Neuronal stem cell (in vitro differentiated cells): ENCODE data around the gene KCNK15.

Experiments used
- DNase-seq: peaks from one replicate; pipeline ENCODE4 v3.0.0-alpha.2; 2013; ENCODE audit warnings: low spot score
- H2AFZ ChIP-seq: one replicate; pipeline ENCODE4 v1.6.1; 2013; ENCODE audit warnings: mild to moderate bottlenecking, low read length, inconsistent platforms
- H2AK5ac ChIP-seq: 2 replicates; pipeline ENCODE4 v1.6.1; 2013; ENCODE audit warnings: low read depth, mild to moderate bottlenecking, inconsistent platforms, low read length, moderate library complexity, mixed read lengths
- H2BK120ac ChIP-seq: 2 replicates; pipeline ENCODE4 v1.6.1; 2013; ENCODE audit warnings: low read depth, mild to moderate bottlenecking, inconsistent platforms, low read length, moderate library complexity, mixed read lengths
- H2BK12ac ChIP-seq: one replicate; pipeline ENCODE4 v1.6.1; 2013; ENCODE audit warnings: low read length, inconsistent platforms
- H2BK15ac ChIP-seq: 2 replicates; pipeline ENCODE4 v1.6.1; 2013; ENCODE audit warnings: mild to moderate bottlenecking, low read length, inconsistent platforms, mixed read lengths
- H2BK5ac ChIP-seq: one replicate; pipeline ENCODE4 v1.6.1; 2013; ENCODE audit warnings: inconsistent platforms, mild to moderate bottlenecking, low read length, moderate library complexity
- H3K14ac ChIP-seq: one replicate; pipeline ENCODE4 v1.6.1; 2013; ENCODE audit warnings: low read length, inconsistent platforms
- H3K18ac ChIP-seq: 2 replicates; pipeline ENCODE4 v1.6.1; 2013; ENCODE audit warnings: low read length, inconsistent platforms
- H3K23ac ChIP-seq: 2 replicates; pipeline ENCODE4 v1.6.1; 2013; ENCODE audit warnings: low read depth, mild to moderate bottlenecking, mixed read lengths, low read length, inconsistent platforms; ENCODE audit not compliant: poor library complexity
- H3K27ac ChIP-seq: replicated peaks from 3 replicates; pipeline ENCODE4 v1.5.1; 2013; ENCODE audit warnings: low read length, inconsistent platforms
- H3K27me3 ChIP-seq, 3 experiments: 2 replicates each; pipeline ENCODE4 v1.6.1; 2013; ENCODE audit warnings: low read length in 3 of 3, mild to moderate bottlenecking in 2 of 3, inconsistent platforms in 1 of 3, low read depth in 1 of 3, mixed read lengths in 1 of 3, moderate library complexity in 1 of 3; ENCODE audit not compliant: control insufficient read depth in 3 of 3, insufficient read depth in 3 of 3
- H3K36me3 ChIP-seq, 2 donors: replicated peaks in 1 of 2; 2 replicates each; pipeline ENCODE4 v1.6.1; 2013; ENCODE audit warnings: low read length in 2 of 2; ENCODE audit not compliant: control insufficient read depth in 2 of 2, insufficient read depth in 2 of 2
- H3K4ac ChIP-seq: 2 replicates; pipeline ENCODE4 v1.6.1; 2013; ENCODE audit warnings: inconsistent platforms, mild to moderate bottlenecking, low read length, moderate library complexity
- H3K4me1 ChIP-seq, 2 donors: 1 replicate in 1 of 2; 2 replicates in 1 of 2; pipeline ENCODE4 v1.6.1; 2013; ENCODE audit warnings: low read length in 2 of 2, low read depth in 1 of 2; ENCODE audit not compliant: control insufficient read depth in 2 of 2, insufficient read depth in 1 of 2
- H3K4me2 ChIP-seq: one replicate; pipeline ENCODE4 v1.6.1; 2013; ENCODE audit warnings: mild to moderate bottlenecking, low read length, inconsistent platforms; ENCODE audit not compliant: insufficient read depth, poor library complexity, severe bottlenecking
- H3K4me3 ChIP-seq, 2 donors: 2 replicates each; pipeline ENCODE4 v1.5.1; 2013; ENCODE audit warnings: low read length in 2 of 2, mild to moderate bottlenecking in 2 of 2, inconsistent platforms in 1 of 2, moderate library complexity in 1 of 2
- H3K79me1 ChIP-seq: one replicate; pipeline ENCODE4 v1.6.1; 2013; ENCODE audit warnings: low read depth, mild to moderate bottlenecking, inconsistent platforms, low read length, moderate library complexity
- H3K9ac ChIP-seq: one replicate; pipeline ENCODE4 v1.6.1; 2013; ENCODE audit warnings: mild to moderate bottlenecking, low read depth, low read length, inconsistent platforms; ENCODE audit not compliant: poor library complexity
- H3K9me3 ChIP-seq, 2 donors: replicated peaks in 1 of 2; 2 replicates each; pipeline versions ENCODE3 to v1.6.1; 2013; ENCODE audit warnings: low read length in 2 of 2, mild to moderate bottlenecking in 2 of 2, inconsistent platforms in 1 of 2, low read depth in 1 of 2, mixed read lengths in 1 of 2, moderate library complexity in 1 of 2; ENCODE audit not compliant: control insufficient read depth in 2 of 2, insufficient read depth in 1 of 2
- H4K8ac ChIP-seq: one replicate; pipeline ENCODE4 v1.6.1; 2013; ENCODE audit warnings: low read depth, mild to moderate bottlenecking, inconsistent platforms, low read length, moderate library complexity
- H4K91ac ChIP-seq: one replicate; pipeline ENCODE4 v1.6.1; 2013; ENCODE audit warnings: low read length, low read depth, mild to moderate bottlenecking, inconsistent platforms; ENCODE audit not compliant: poor library complexity
- WGBS, 2 donors: extraction: QIAGEN DNeasy Blood & Tissue Kit; methylation state at CpG; one replicate each; pipeline ENCODE4 v1.1.7; 2013; ENCODE audit warnings: missing lambda C conversion rate in 2 of 2, mixed read lengths in 1 of 2; ENCODE audit not compliant: insufficient read length in 2 of 2, insufficient replicate concordance in 1 of 2; ENCODE audit errors: extremely low coverage in 2 of 2; 5-methylcytosine and 5-hydroxymethylcytosine counted together

The KCNK15 gene

DNA sequence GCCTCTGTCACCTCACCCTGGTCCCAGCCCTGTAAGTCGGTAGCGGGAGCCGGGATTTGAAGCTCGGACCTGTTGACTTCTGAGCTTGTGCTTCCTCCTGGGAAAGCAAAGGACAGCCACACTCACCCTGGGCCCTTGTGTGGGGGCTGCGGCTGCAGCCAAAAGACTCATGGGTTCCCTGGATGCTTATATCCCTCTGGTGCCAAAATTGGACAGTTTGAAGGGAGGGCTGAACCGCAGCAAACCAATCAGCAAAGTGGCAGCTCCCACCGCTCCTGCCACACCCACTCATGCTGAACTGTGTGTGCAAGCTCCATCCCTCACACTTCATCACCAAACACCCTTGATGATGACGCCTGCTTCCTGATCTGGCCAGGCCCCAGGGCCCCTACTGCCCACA is 34.4 kb upstream of the KCNK15 start:
- no peak overlapping the region for H2BK12ac ChIP-seq
- no peak overlapping the region for H3K4me3 ChIP-seq
- no peaks in the 10 kb centered on the region for H3K27me3 ChIP-seq
- H3K14ac ChIP-seq, result no peak overlapping the region
- no peak overlapping the region for H3K27ac ChIP-seq
- DNase-seq, result no peak
- no peak overlapping the region for H3K4ac ChIP-seq
- no CpG with 5 or more reads among the region's 8 CpGs for WGBS, 2 donors
- H3K79me1 ChIP-seq, result no peaks in the 10 kb centered on the region
- no peak overlapping the region for H2BK5ac ChIP-seq
- no peak overlapping the region for H3K18ac ChIP-seq
- H2AFZ ChIP-seq, result no peak overlapping the region
- no peak overlapping the region for H3K4me2 ChIP-seq
- no peak overlapping the region for H4K91ac ChIP-seq
- peaks cover 5 to 6% of the 10 kb centered on the region in 2 donors for H3K4me1 ChIP-seq
- no peak overlapping the region for H4K8ac ChIP-seq
- no peak overlapping the region for H2AK5ac ChIP-seq
- no peak overlapping the region for H2BK120ac ChIP-seq
- H2BK15ac ChIP-seq, result no peak overlapping the region
- no peak overlapping the region for H3K23ac ChIP-seq
- no peaks in the 10 kb centered on the region for H3K9me3 ChIP-seq
- no peak overlapping the region for H3K9ac ChIP-seq
- H3K36me3 ChIP-seq, result no peaks in the 10 kb centered on the region

DNA sequence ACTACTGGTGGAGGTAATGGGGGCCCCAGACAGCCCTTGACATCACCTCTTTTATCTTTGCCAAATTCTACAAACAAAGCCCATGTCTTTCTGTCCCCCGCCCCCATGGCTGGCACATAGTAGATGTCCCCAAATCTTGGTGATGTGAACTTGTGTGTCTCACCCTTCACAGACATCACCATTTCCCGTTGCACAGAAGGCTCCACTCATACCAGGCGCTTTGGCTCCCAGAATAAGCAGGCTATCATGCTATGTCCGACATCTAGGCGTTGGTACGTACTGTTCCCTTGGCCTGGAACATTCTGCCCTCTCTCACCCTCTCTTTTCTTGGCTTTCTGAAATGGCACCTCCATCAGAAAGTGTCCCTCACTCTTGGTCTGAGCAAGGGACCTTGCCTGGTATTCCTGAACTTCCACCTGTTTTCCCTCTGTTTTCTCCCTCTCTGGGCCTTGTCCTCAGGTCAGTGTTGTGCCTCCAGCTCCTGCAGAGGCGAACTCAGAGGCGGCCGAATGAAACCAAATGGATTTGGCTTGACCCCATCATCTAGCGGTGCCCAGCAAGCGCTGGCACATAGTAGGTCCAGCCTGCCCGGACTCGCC is 31.5 kb upstream of the KCNK15 start:
- H3K4me1 ChIP-seq, result peaks cover 0 to 1% of the 10 kb centered on the region in 2 donors
- no peak for DNase-seq
- no peak overlapping the region for H3K27ac ChIP-seq
- H3K4me2 ChIP-seq, result no peak overlapping the region
- H3K4ac ChIP-seq, result no peak overlapping the region
- H2BK15ac ChIP-seq, result no peak overlapping the region
- WGBS, 2 donors, result no CpG with 5 or more reads among the region's 13 CpGs
- H2BK120ac ChIP-seq, result no peak overlapping the region
- no peak overlapping the region for H2BK5ac ChIP-seq
- H3K4me3 ChIP-seq, result no peak overlapping the region
- no peak overlapping the region for H3K9ac ChIP-seq
- H3K14ac ChIP-seq, result no peak overlapping the region
- no peak overlapping the region for H3K23ac ChIP-seq
- H3K9me3 ChIP-seq, result no peaks in the 10 kb centered on the region
- peaks cover 0 to 8% (median 0%) of the 10 kb centered on the region in 3 experiments for H3K27me3 ChIP-seq
- no peak overlapping the region for H2AFZ ChIP-seq
- no peak overlapping the region for H4K91ac ChIP-seq
- no peak overlapping the region for H2BK12ac ChIP-seq
- no peaks in the 10 kb centered on the region for H3K36me3 ChIP-seq
- H2AK5ac ChIP-seq, result no peak overlapping the region
- no peak overlapping the region for H4K8ac ChIP-seq
- H3K79me1 ChIP-seq, result no peaks in the 10 kb centered on the region
- H3K18ac ChIP-seq, result peak overlapping the region; percentile 39

DNA sequence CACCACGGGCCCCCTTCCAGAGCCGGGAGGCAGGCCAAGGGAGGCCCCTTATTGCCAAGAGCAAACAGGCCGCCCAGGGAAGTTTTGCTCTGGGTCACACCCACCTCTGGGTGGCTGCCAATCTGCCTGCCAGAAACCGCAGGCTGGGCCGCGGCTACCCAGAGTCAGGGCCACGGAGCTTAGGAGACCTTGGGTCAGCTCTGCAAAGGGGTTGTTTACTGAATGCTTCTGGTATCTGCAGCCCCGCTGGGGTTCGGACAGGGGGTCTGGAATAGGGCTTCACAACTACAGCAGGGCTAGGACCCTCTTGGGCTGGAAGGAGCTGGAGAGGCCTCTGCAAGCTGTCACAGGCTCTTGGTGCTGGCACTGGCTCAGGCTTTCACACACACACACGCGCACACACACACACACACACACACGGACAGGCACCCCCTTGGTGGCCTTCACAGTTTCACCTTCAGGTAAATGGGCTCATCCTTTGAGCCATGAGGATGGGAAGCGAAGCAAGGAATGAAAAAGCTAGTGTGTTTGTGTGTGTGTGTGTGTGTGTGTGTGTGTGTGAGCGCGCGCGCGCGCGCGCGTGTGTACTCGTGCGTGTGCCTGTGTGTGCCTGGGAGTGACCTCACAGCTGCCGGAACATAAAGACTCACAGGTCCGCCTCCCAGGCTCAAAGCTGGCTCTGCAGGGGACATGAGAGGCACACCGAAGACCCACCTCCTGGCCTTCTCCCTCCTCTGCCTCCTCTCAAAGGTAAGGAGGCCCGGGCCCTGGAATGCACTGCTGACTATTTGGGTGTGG is 30.8 kb upstream of the KCNK15 start, which contains the start of gene CCN5:
Gene CCN5, plus strand, starts transcription at position 669 of the 798 bp plus-strand sequence. Its CDS starts 22 bp downstream, at position 691.
- H2AK5ac ChIP-seq, result no peak within 1 kb of the TSS
- WGBS, 2 donors, result no CpG with 5 or more reads among the region's 28 CpGs
- H3K79me1 ChIP-seq, result no peaks in the 10 kb centered on the region
- no peak within 1 kb of the TSS for H2BK15ac ChIP-seq
- H2BK12ac ChIP-seq, result no peak within 1 kb of the TSS
- H3K14ac ChIP-seq, result no peak within 1 kb of the TSS
- H3K27me3 ChIP-seq, result peaks cover 0 to 8% (median 0%) of the 10 kb centered on the region in 3 experiments
- H3K9me3 ChIP-seq, result no peaks in the 10 kb centered on the region
- H3K27ac ChIP-seq, result no peak within 1 kb of the TSS
- peaks cover 0 to 1% of the 10 kb centered on the region in 2 donors for H3K4me1 ChIP-seq
- no peaks in the 10 kb centered on the region for H3K36me3 ChIP-seq
- no peak within 1 kb of the TSS for H2BK120ac ChIP-seq
- no peak within 1 kb of the TSS for H3K4ac ChIP-seq
- H3K4me3 ChIP-seq, result no peak within 1 kb of the TSS
- H4K91ac ChIP-seq, result no peak within 1 kb of the TSS
- H3K23ac ChIP-seq, result no peak within 1 kb of the TSS
- H2BK5ac ChIP-seq, result no peak within 1 kb of the TSS
- peak within 1 kb of the TSS; percentile 39 for H3K18ac ChIP-seq
- no peak for DNase-seq
- H3K9ac ChIP-seq, result no peak within 1 kb of the TSS
- H4K8ac ChIP-seq, result no peak within 1 kb of the TSS
- no peak within 1 kb of the TSS for H2AFZ ChIP-seq
- H3K4me2 ChIP-seq, result no peak within 1 kb of the TSS
